GM19193 (cell line): ENCODE results near the gene ZYG11A.

Source experiments
- POLR2A ChIP-seq: IDR thresholded peaks from 4 replicates; pipeline ENCODE4 v1.6.1; 2011; ENCODE audit not compliant: insufficient read depth, insufficient read length; ENCODE audit errors: extremely low read depth

The ZYG11A gene

GRCh38 chr1:52927212-52928014, 84.9 kb downstream of the ZYG11A start, which contains the start of gene SCP2:
SCP2 (plus strand) TSS chr1:52927276; CDS start chr1:52927397, 121 bp downstream.
- TF ChIP-seq POLR2A: peak; percentile 62

- no peak for TF ChIP-seq POLR2A
Observed at GRCh38 chr1:52928015-52928404, 85.5 kb downstream of the ZYG11A start.

GRCh38 chr1:52929019-52929418, 86.5 kb downstream of the ZYG11A start:
- TF ChIP-seq POLR2A: no peak

- no peak for TF ChIP-seq POLR2A
Observed at GRCh38 chr1:52937433-52938182, 95.0 kb downstream of the ZYG11A start.

- TF ChIP-seq POLR2A: no peak
Observed at GRCh38 chr1:52938183-52938451, 95.6 kb downstream of the ZYG11A start.

- TF ChIP-seq POLR2A: no peak
Observed at GRCh38 chr1:52943876-52944416, 101.4 kb downstream of the ZYG11A start.

- no peak for TF ChIP-seq POLR2A
Observed at GRCh38 chr1:52944566-52944965, 102.0 kb downstream of the ZYG11A start.
